Measurements from ENCODE around the gene PDE11A. TPM values are rescaled to one million over a fixed set of nuclear protein-coding genes. Genes with fewer than 3 reads are reported as not detected.

Gene PDE11A
- total and polyA plus RNA-seq, 4 donors: 1.0 to 5.9 (median 1.7) TPM

DNA sequence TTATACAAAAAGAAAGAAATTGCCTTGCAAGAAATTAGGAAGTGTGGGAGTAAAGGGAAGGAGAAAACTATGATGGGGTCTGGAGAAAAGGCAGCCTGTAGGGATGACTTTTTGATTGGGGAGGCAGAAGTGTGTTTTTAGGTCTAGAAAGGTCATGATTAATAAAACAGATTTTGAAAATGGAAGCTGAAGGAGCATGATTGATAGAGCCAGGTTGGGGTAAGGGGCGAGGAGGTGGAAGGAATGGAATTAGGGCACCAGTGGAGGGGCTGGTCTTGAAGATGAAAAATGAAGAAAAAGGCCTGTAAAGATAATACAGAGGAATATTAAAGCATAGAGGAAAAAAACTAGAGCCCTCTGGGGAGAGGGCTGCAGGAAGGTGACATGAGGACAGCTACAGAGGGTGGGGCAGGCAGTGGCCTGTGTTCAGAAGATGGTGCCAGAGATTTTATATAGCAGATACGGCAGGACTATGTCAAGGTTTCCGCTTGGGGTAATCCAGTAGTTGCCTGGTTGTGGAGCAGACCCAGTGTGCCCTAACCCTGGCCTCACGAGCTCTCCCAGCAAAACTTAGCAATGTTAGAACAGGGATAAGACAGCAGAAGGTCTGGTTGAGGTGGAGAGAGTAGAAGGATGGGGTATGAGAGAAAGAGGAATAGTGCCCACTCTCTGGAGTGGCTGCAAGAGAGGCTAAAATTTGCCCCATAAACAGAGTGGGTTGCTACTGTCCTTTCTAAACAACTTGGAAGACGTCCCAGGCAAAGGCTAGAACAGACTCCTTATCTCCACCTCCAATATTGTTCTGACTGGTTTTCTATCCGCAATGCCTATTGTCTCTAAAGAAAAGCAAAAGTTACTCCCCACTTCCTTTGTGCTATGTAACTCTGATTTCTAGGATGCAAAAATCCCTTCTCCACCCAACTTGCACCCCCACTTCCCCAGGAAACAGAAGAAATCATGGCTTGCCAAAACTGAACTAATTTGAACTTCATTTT is 392.7 kb downstream of the PDE11A start:
- WGBS: 85% methylated on average over 6 of the region's 6 CpGs
- TF ChIP-seq, protein P1, sequence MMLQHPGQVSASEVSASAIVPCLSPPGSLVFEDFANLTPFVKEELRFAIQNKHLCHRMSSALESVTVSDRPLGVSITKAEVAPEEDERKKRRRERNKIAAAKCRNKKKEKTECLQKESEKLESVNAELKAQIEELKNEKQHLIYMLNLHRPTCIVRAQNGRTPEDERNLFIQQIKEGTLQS (IDR thresholded peaks at IDR 0.05): no peak
- TF ChIP-seq HNF4G (IDR thresholded peaks at IDR 0.05): no peak
- no peak for TF ChIP-seq EGR1 (IDR thresholded peaks at IDR 0.05; ENCODE audit: low read depth in 2 of 2)

GRCh38 chr2:177678939-177679338 is 393.6 kb downstream of the PDE11A start:
- no peak overlapping the region for H3K9ac ChIP-seq (ENCODE audit: low read depth in 1 of 2, low read length in 2 of 2)
- no peaks in the 10 kb centered on the region for H3K9me3 ChIP-seq (ENCODE audit: control insufficient read depth in 4 of 4, low read length in 3 of 4)
- 88% methylated on average over 2 of the region's 2 CpGs for WGBS
- TF ChIP-seq HNF4A (conservative IDR thresholded peaks at IDR 0.05) (no peak), EGR1 (IDR thresholded peaks at IDR 0.05; ENCODE audit: low read depth in 2 of 2) (no peak), NR2F2 (IDR thresholded peaks at IDR 0.05) (no peak), YY1 (IDR thresholded peaks at IDR 0.05) (no peak), TAF1 (conservative IDR thresholded peaks at IDR 0.05) (no peak), JUND (IDR thresholded peaks at IDR 0.05) (no peak), RAD21 (IDR thresholded peaks at IDR 0.05) (no peak), FOXA2 (IDR thresholded peaks at IDR 0.05) (no peak)
- TF ChIP-seq, protein P2, sequence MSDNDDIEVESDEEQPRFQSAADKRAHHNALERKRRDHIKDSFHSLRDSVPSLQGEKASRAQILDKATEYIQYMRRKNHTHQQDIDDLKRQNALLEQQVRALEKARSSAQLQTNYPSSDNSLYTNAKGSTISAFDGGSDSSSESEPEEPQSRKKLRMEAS (IDR thresholded peaks at IDR 0.05): no peak
- no peak overlapping the region for H3K4me3 ChIP-seq (ENCODE audit: low read depth in 1 of 3, low read length in 3 of 3)
- peaks cover 0 to 3% (median 2%) of the 10 kb centered on the region in 4 donors for H3K4me1 ChIP-seq (ENCODE audit: control insufficient read depth in 4 of 4, insufficient read depth in 4 of 4, low read length in 3 of 4)
- H3K36me3 ChIP-seq (ENCODE audit: control insufficient read depth in 4 of 4, insufficient read depth in 3 of 4, low read depth in 1 of 4, low read length in 3 of 4): no peaks in the 10 kb centered on the region
- DNase-seq (ENCODE audit: low spot score): no peak
- H3K27me3 ChIP-seq (ENCODE audit: control insufficient read depth in 4 of 4, insufficient read depth in 4 of 4, low read length in 3 of 4): no peaks in the 10 kb centered on the region
- no peak overlapping the region for H3K27ac ChIP-seq (ENCODE audit: low read depth in 1 of 2, low read length in 2 of 2)

More for the DNA sequence above, 392.7 kb downstream of the PDE11A start:
- H3K4me1 ChIP-seq (ENCODE audit: control insufficient read depth in 4 of 4, insufficient read depth in 4 of 4, low read length in 3 of 4): peaks cover 0 to 3% (median 2%) of the 10 kb centered on the region in 4 donors
- no peaks in the 10 kb centered on the region for H3K27me3 ChIP-seq (ENCODE audit: control insufficient read depth in 4 of 4, insufficient read depth in 4 of 4, low read length in 3 of 4)
- no peak overlapping the region for H3K27ac ChIP-seq (ENCODE audit: low read depth in 1 of 2, low read length in 2 of 2)
- no peak for DNase-seq (ENCODE audit: low spot score)
- no peak overlapping the region for H3K9ac ChIP-seq (ENCODE audit: low read depth in 1 of 2, low read length in 2 of 2)
- no peaks in the 10 kb centered on the region for H3K36me3 ChIP-seq (ENCODE audit: control insufficient read depth in 4 of 4, insufficient read depth in 3 of 4, low read depth in 1 of 4, low read length in 3 of 4)
- no peak overlapping the region for H3K4me3 ChIP-seq (ENCODE audit: low read depth in 1 of 3, low read length in 3 of 3)
- no peaks in the 10 kb centered on the region for H3K9me3 ChIP-seq (ENCODE audit: control insufficient read depth in 4 of 4, low read length in 3 of 4)

GRCh38 chr2:177676636-177677035 is 395.9 kb downstream of the PDE11A start:
- no peak overlapping the region for H3K4me3 ChIP-seq (ENCODE audit: low read depth in 1 of 3, low read length in 3 of 3)
- H3K9ac ChIP-seq (ENCODE audit: low read depth in 1 of 2, low read length in 2 of 2): no peak overlapping the region
- H3K27me3 ChIP-seq (ENCODE audit: control insufficient read depth in 4 of 4, insufficient read depth in 4 of 4, low read length in 3 of 4): no peaks in the 10 kb centered on the region
- no peaks in the 10 kb centered on the region for H3K9me3 ChIP-seq (ENCODE audit: control insufficient read depth in 4 of 4, low read length in 3 of 4)
- H3K27ac ChIP-seq (ENCODE audit: low read depth in 1 of 2, low read length in 2 of 2): no peak overlapping the region
- H3K4me1 ChIP-seq (ENCODE audit: control insufficient read depth in 4 of 4, insufficient read depth in 4 of 4, low read length in 3 of 4): peaks cover 0 to 3% (median 2%) of the 10 kb centered on the region in 4 donors
- WGBS: 89% methylated on average over 3 of the region's 3 CpGs
- no peak for DNase-seq (ENCODE audit: low spot score)
- no peaks in the 10 kb centered on the region for H3K36me3 ChIP-seq (ENCODE audit: control insufficient read depth in 4 of 4, insufficient read depth in 3 of 4, low read depth in 1 of 4, low read length in 3 of 4)
- TF ChIP-seq, protein P1 (IDR thresholded peaks at IDR 0.05): no peak
- TF ChIP-seq ZBTB33 (IDR thresholded peaks at IDR 0.05): no peak
- TF ChIP-seq, protein P3, sequence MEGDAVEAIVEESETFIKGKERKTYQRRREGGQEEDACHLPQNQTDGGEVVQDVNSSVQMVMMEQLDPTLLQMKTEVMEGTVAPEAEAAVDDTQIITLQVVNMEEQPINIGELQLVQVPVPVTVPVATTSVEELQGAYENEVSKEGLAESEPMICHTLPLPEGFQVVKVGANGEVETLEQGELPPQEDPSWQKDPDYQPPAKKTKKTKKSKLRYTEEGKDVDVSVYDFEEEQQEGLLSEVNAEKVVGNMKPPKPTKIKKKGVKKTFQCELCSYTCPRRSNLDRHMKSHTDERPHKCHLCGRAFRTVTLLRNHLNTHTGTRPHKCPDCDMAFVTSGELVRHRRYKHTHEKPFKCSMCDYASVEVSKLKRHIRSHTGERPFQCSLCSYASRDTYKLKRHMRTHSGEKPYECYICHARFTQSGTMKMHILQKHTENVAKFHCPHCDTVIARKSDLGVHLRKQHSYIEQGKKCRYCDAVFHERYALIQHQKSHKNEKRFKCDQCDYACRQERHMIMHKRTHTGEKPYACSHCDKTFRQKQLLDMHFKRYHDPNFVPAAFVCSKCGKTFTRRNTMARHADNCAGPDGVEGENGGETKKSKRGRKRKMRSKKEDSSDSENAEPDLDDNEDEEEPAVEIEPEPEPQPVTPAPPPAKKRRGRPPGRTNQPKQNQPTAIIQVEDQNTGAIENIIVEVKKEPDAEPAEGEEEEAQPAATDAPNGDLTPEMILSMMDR (IDR thresholded peaks at IDR 0.05; ENCODE audit: low read depth, low read length, missing input control): no peak
